ENCODE data around the gene TSPEAR.

- TF ChIP-seq POLR2AphosphoS5 (IDR thresholded peaks at IDR 0.05; ENCODE audit: low read depth, low read length) (no peak), SIN3A (IDR thresholded peaks at IDR 0.05; ENCODE audit: borderline replicate concordance, insufficient read depth, low read length) (no peak), REST (IDR thresholded peaks at IDR 0.05; ENCODE audit: insufficient read depth in 1 of 2, low read depth in 2 of 2, low read length in 2 of 2) (no peak), FOXP2 (optimal IDR thresholded peaks at IDR 0.05; ENCODE audit: borderline replicate concordance, extremely low read depth, extremely low read length, insufficient read depth) (no peak), TAF1 (IDR thresholded peaks at IDR 0.05; ENCODE audit: borderline replicate concordance, insufficient read depth, low read length) (no peak)
Measured at GRCh38 chr21:44630440-44630839, 80.9 kb downstream of the TSPEAR start.

All from PFSK-1 (cell line).